HL-60 (cell line): ENCODE results near the gene CMTM5.

Source experiments
- CTCF ChIP-seq: IDR thresholded peaks from one replicate; pipeline ENCODE4 v1.5.1; 2011; ENCODE audit warnings: low read length, control low read depth, inconsistent platforms; ENCODE audit not compliant: insufficient read depth
- GABPA ChIP-seq: IDR thresholded peaks from 2 replicates; pipeline ENCODE4 v1.6.1; 2012; ENCODE audit warnings: low read depth
- POLR2AphosphoS5 ChIP-seq: IDR thresholded peaks from 2 replicates; pipeline ENCODE4 v1.6.1; 2012; ENCODE audit warnings: low read depth
- SPI1 ChIP-seq: IDR thresholded peaks from 2 replicates; pipeline ENCODE4 v1.6.1; 2012; ENCODE audit warnings: low read depth, mild to moderate bottlenecking, borderline replicate concordance
- TF ChIP-seq, protein P1 (sequence below): IDR thresholded peaks from 2 replicates; pipeline ENCODE4 v1.6.1; 2012; ENCODE audit warnings: low read depth; ENCODE audit not compliant: insufficient replicate concordance

DNA sequence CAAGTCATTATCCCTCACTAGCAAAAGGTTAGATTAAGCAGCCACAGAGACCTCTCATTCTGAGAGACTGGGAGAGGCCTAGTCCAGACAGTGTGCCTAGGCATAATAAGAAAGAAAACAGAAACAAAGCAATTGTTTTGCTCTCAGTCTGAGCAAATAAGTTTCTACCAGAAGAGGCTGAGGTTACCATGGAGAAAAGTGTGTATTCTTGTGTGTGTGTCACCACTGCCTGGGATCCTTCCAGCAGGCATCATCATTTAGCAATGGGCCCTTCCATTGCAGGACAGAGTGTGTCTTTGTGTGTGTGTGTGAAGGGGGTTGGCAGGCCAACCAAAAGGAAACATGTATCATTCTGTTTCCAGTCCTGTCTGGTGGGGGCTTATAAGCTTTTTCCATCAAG lies 15.5 kb upstream of the CMTM5 start:
- TF ChIP-seq CTCF (no peak), POLR2AphosphoS5 (no peak), GABPA (no peak), SPI1 (no peak)
- TF ChIP-seq, protein P1, sequence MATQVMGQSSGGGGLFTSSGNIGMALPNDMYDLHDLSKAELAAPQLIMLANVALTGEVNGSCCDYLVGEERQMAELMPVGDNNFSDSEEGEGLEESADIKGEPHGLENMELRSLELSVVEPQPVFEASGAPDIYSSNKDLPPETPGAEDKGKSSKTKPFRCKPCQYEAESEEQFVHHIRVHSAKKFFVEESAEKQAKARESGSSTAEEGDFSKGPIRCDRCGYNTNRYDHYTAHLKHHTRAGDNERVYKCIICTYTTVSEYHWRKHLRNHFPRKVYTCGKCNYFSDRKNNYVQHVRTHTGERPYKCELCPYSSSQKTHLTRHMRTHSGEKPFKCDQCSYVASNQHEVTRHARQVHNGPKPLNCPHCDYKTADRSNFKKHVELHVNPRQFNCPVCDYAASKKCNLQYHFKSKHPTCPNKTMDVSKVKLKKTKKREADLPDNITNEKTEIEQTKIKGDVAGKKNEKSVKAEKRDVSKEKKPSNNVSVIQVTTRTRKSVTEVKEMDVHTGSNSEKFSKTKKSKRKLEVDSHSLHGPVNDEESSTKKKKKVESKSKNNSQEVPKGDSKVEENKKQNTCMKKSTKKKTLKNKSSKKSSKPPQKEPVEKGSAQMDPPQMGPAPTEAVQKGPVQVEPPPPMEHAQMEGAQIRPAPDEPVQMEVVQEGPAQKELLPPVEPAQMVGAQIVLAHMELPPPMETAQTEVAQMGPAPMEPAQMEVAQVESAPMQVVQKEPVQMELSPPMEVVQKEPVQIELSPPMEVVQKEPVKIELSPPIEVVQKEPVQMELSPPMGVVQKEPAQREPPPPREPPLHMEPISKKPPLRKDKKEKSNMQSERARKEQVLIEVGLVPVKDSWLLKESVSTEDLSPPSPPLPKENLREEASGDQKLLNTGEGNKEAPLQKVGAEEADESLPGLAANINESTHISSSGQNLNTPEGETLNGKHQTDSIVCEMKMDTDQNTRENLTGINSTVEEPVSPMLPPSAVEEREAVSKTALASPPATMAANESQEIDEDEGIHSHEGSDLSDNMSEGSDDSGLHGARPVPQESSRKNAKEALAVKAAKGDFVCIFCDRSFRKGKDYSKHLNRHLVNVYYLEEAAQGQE = no peak
